ENCODE results near the gene UGT1A9. TPM values are rescaled to one million over a fixed set of nuclear protein-coding genes. Genes with fewer than 3 reads are reported as not detected.

UGT1A9 gene
- total and polyA plus RNA-seq, 2 experiments from 2014 or later, result 9.6 to 12.6 TPM

DNA sequence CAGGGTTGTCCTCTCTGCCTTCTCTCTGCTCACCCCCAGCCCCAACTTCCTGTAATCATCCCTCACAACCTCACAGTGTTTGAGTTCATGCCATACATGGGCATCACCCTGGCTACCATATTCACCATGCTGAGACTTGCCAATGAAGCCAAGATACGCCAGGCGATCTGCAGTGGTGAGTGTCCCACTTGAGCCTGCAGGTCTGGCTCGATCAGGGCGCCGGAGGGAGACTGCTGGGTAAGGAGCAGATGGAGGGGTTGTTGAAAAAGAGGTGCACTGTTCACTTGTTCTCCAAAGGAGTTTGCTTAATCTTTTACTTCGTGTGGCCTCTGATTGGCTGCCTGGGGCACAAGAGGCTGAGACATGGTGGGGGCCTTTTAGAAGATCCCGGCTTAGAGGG is 121.0 kb downstream of the UGT1A9 start:
- H3K4me3 ChIP-seq, result no peak overlapping the region
- H3K9me3 ChIP-seq (ENCODE audit: low read depth), result no peaks in the 10 kb centered on the region
- no peaks in the 10 kb centered on the region for H3K79me2 ChIP-seq
- no peaks in the 10 kb centered on the region for H3K9me2 ChIP-seq (replicated peaks; ENCODE audit: insufficient read depth)
- 95% methylated on average over 7 of the region's 7 CpGs for WGBS (ENCODE audit: low lambda C conversion rate, missing lambda C conversion rate)
- no peak for DNase-seq (ENCODE audit: low spot score)
- H3K4me1 ChIP-seq (ENCODE audit: insufficient read depth), result no peaks in the 10 kb centered on the region
- no peaks in the 10 kb centered on the region for H4K20me1 ChIP-seq (ENCODE audit: insufficient read depth, poor library complexity, severe bottlenecking)
- no peaks in the 10 kb centered on the region for H3K27me3 ChIP-seq
- no peaks in the 10 kb centered on the region for H3K36me3 ChIP-seq (replicated peaks; ENCODE audit: insufficient read depth, low read depth)
- H3K27ac ChIP-seq, result no peak overlapping the region
- no peak for TF ChIP-seq EZH2 (IDR thresholded peaks at IDR 0.05; ENCODE audit: borderline replicate concordance)
- no peak for TF ChIP-seq EZH2phosphoT487 (IDR thresholded peaks at IDR 0.05; ENCODE audit: low read depth, severe bottlenecking, unreplicated experiment)
- TF ChIP-seq, protein P1, sequence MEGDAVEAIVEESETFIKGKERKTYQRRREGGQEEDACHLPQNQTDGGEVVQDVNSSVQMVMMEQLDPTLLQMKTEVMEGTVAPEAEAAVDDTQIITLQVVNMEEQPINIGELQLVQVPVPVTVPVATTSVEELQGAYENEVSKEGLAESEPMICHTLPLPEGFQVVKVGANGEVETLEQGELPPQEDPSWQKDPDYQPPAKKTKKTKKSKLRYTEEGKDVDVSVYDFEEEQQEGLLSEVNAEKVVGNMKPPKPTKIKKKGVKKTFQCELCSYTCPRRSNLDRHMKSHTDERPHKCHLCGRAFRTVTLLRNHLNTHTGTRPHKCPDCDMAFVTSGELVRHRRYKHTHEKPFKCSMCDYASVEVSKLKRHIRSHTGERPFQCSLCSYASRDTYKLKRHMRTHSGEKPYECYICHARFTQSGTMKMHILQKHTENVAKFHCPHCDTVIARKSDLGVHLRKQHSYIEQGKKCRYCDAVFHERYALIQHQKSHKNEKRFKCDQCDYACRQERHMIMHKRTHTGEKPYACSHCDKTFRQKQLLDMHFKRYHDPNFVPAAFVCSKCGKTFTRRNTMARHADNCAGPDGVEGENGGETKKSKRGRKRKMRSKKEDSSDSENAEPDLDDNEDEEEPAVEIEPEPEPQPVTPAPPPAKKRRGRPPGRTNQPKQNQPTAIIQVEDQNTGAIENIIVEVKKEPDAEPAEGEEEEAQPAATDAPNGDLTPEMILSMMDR (IDR thresholded peaks at IDR 0.05; ENCODE audit: poor library complexity), result no peak
- no peak overlapping the region for H3K4me2 ChIP-seq
- no peak overlapping the region for H2AFZ ChIP-seq

DNA sequence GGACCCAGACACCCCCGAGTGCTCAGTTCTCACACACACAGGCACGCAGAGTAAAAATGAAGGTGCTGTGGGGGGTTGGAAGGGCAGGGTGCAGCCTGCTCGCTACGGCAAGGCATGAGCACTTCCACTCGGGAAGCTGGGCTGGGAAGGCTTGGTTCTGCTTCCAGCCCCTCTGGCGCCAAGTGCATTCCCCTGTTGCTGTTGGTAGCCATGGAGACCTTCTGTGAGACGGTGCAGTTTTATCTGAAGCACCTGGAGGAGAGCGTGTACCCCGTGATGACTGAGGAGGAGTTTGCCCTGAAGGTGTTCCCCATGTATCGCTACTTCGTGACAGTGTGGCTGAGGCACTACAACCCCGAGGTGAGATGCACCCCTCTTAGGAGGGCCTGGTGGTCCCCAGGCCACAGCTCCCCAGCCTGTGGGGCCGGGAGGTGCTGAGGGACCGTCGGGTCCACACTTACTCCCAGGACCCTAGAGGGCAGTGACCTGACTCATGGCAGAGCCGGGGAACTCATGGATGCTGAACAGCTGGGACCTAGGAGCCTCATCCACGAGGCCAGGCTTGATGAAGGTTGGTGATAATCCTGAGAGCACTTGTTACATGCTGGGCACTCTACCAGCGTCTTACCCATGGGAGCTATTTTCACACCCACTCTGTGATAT is 121.9 kb downstream of the UGT1A9 start:
- no peak overlapping the region for H3K4me2 ChIP-seq
- no peak for DNase-seq (ENCODE audit: low spot score)

DNA sequence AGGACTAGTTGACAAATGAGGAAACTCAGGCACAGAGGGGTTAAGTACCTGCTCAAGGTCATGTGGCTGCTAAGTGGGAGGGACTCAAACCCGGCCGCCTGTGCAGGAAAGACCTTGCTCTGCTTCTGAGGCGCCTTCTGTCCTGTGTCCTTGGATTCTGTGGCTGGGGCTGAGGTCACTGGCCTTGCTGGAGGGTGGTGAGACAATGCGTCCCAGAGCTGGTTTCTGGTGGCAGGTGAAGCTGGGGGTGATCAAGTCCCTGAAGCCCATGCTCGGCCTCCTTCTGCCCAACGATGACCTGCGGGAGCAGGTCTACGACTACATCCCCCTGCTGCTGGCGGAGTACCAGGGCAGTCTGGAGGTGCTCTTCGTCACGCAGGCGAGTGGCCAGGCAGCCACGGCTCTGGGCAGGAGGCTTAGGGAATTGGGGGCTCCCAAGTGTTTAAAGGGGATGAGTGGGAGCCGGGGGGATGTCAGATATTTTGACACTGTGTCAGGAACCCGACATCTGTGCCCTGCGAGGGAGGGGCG is 122.5 kb downstream of the UGT1A9 start:
- 88% methylated on average over 17 of the region's 17 CpGs for WGBS (ENCODE audit: low lambda C conversion rate, missing lambda C conversion rate)
- DNase-seq (ENCODE audit: low spot score), result no peak
- H3K36me3 ChIP-seq (replicated peaks; ENCODE audit: insufficient read depth, low read depth), result no peaks in the 10 kb centered on the region
- H2AFZ ChIP-seq, result no peak overlapping the region
- H3K4me2 ChIP-seq, result no peak overlapping the region
- H3K9me2 ChIP-seq (replicated peaks; ENCODE audit: insufficient read depth), result no peaks in the 10 kb centered on the region
- H3K79me2 ChIP-seq, result no peaks in the 10 kb centered on the region
- no peak overlapping the region for H3K4me3 ChIP-seq
- no peaks in the 10 kb centered on the region for H3K4me1 ChIP-seq (ENCODE audit: insufficient read depth)
- TF ChIP-seq EZH2 (IDR thresholded peaks at IDR 0.05; ENCODE audit: borderline replicate concordance) (no peak), EZH2phosphoT487 (IDR thresholded peaks at IDR 0.05; ENCODE audit: low read depth, severe bottlenecking, unreplicated experiment) (no peak)
- TF ChIP-seq, protein P1 (IDR thresholded peaks at IDR 0.05; ENCODE audit: poor library complexity), result no peak
- H3K27ac ChIP-seq, result no peak overlapping the region
- no peaks in the 10 kb centered on the region for H4K20me1 ChIP-seq (ENCODE audit: insufficient read depth, poor library complexity, severe bottlenecking)
- no peaks in the 10 kb centered on the region for H3K27me3 ChIP-seq
- H3K9me3 ChIP-seq (ENCODE audit: low read depth), result no peaks in the 10 kb centered on the region

More for the DNA sequence above, 121.9 kb downstream of the UGT1A9 start:
- H3K9me3 ChIP-seq (ENCODE audit: low read depth), result no peaks in the 10 kb centered on the region
- TF ChIP-seq EZH2 (IDR thresholded peaks at IDR 0.05; ENCODE audit: borderline replicate concordance), result no peak
- TF ChIP-seq, protein P1 (IDR thresholded peaks at IDR 0.05; ENCODE audit: poor library complexity), result no peak
- TF ChIP-seq EZH2phosphoT487 (IDR thresholded peaks at IDR 0.05; ENCODE audit: low read depth, severe bottlenecking, unreplicated experiment), result no peak
- H3K79me2 ChIP-seq, result no peaks in the 10 kb centered on the region
- no peak overlapping the region for H2AFZ ChIP-seq
- H3K27ac ChIP-seq, result no peak overlapping the region
- H3K4me3 ChIP-seq, result no peak overlapping the region
- no peaks in the 10 kb centered on the region for H3K36me3 ChIP-seq (replicated peaks; ENCODE audit: insufficient read depth, low read depth)
- H3K9me2 ChIP-seq (replicated peaks; ENCODE audit: insufficient read depth), result no peaks in the 10 kb centered on the region
- H3K4me1 ChIP-seq (ENCODE audit: insufficient read depth), result no peaks in the 10 kb centered on the region
- 88% methylated on average over 18 of the region's 18 CpGs for WGBS (ENCODE audit: low lambda C conversion rate, missing lambda C conversion rate)
- no peaks in the 10 kb centered on the region for H4K20me1 ChIP-seq (ENCODE audit: insufficient read depth, poor library complexity, severe bottlenecking)
- H3K27me3 ChIP-seq, result no peaks in the 10 kb centered on the region

All from hepatocyte (in vitro differentiated cells).